Esophagus squamous epithelium (tissue), 4 donors: ENCODE results near the gene WFDC12.

ENCODE experiments used
- CTCF ChIP-seq, 6 experiments: fragments of 450-650 bp in 4 of 6; fragments of 200-600 bp in 2 of 6; sonication (generic) in 2 of 6; IDR thresholded peaks; one replicate each; pipeline ENCODE4 v1.5.1; 2016 to 2019; ENCODE audit warnings: antibody characterized with exemption in 6 of 6, mild to moderate bottlenecking in 4 of 6, moderate library complexity in 4 of 6
- POLR2A ChIP-seq, 4 donors: fragments of 450-650 bp; IDR thresholded peaks; one replicate each; pipeline ENCODE4 v1.6.1; 2017; ENCODE audit warnings: antibody characterized with exemption in 4 of 4, mild to moderate bottlenecking in 4 of 4, moderate library complexity in 3 of 4

- TF ChIP-seq CTCF (IDR thresholded peaks at IDR 0.05) (no peak), POLR2A (IDR thresholded peaks at IDR 0.05) (no peak)
Observed at GRCh38 chr20:45164906-45165305, 40.6 kb upstream of the WFDC12 start.
